ENCODE data around the gene EIF1.

Gene EIF1

GRCh38 chr17:41738077-41738800, 49.6 kb downstream of the EIF1 start:
- peak; percentile 32 for DNase-seq

- no peak for DNase-seq
Measured at GRCh38 chr17:41738801-41739112, 50.1 kb downstream of the EIF1 start.

- DNase-seq, result no peak
Measured at GRCh38 chr17:41739661-41740352, 51.1 kb downstream of the EIF1 start.

- DNase-seq, result no peak
Measured at GRCh38 chr17:41740506-41740905, 51.8 kb downstream of the EIF1 start.

- no peak for DNase-seq
Measured at GRCh38 chr17:41741709-41742108, 53.0 kb downstream of the EIF1 start.

All from DMS 273 treated with DMSO at 0.1 percent for 48 hours (cell line).